ENCODE results near the gene HDAC7.
A peak's percentile ranks its signal among the peaks of the same experiment; 100 is the strongest.

HDAC7 gene

GRCh38 chr12:47744778-47745436 lies 74.8 kb downstream of the HDAC7 start:
- no peak overlapping the region for H3K4me3 ChIP-seq (ENCODE audit: low read depth, low read length)
- TF ChIP-seq CTCF (IDR thresholded peaks at IDR 0.05; ENCODE audit: borderline replicate concordance, insufficient read depth, low read depth, low read length), result no peak

GRCh38 chr12:47744005-47744651 lies 75.6 kb downstream of the HDAC7 start:
- TF ChIP-seq CTCF (IDR thresholded peaks at IDR 0.05; ENCODE audit: borderline replicate concordance, insufficient read depth, low read depth, low read length), result peak; percentile 62
- H3K4me3 ChIP-seq (ENCODE audit: low read depth, low read length), result no peak overlapping the region

- H3K4me3 ChIP-seq (ENCODE audit: low read depth, low read length), result no peak overlapping the region
- TF ChIP-seq CTCF (IDR thresholded peaks at IDR 0.05; ENCODE audit: borderline replicate concordance, insufficient read depth, low read depth, low read length), result no peak
Measured at GRCh38 chr12:47743311-47743860, 76.3 kb downstream of the HDAC7 start.

- H3K4me3 ChIP-seq (ENCODE audit: low read depth, low read length), result no peak overlapping the region
- peak; percentile 96 for TF ChIP-seq CTCF (IDR thresholded peaks at IDR 0.05; ENCODE audit: borderline replicate concordance, insufficient read depth, low read depth, low read length)
Measured at GRCh38 chr12:47742253-47742825, 77.4 kb downstream of the HDAC7 start.

GRCh38 chr12:47741340-47741703 lies 78.4 kb downstream of the HDAC7 start:
- no peak for TF ChIP-seq CTCF (IDR thresholded peaks at IDR 0.05; ENCODE audit: borderline replicate concordance, insufficient read depth, low read depth, low read length)
- no peak overlapping the region for H3K4me3 ChIP-seq (ENCODE audit: low read depth, low read length)

- no peak for TF ChIP-seq CTCF (IDR thresholded peaks at IDR 0.05; ENCODE audit: borderline replicate concordance, insufficient read depth, low read depth, low read length)
- no peak overlapping the region for H3K4me3 ChIP-seq (ENCODE audit: low read depth, low read length)
Measured at GRCh38 chr12:47740606-47741339, 78.9 kb downstream of the HDAC7 start.
